Activated T-cell treated with anti-CD3 and anti-CD28 coated beads, Interleukin-2, amount 50 U/mL, for 4 hours (primary cell): ENCODE results near the gene DDX55. TPM values are rescaled to one million over a fixed set of nuclear protein-coding genes. Genes with fewer than 3 reads are reported as not detected.
"Not testable (repeated sequence)": the region's sequence is repeated elsewhere in the genome, so short reads cannot be mapped to it uniquely, and the experiment has no call there.

Source experiments
- ATAC-seq, 2 donors: fragments of 200-7000 bp; cut with Tn5 transposase; one replicate each; pipeline ENCODE4 v1.10.0; 2021
- DNase-seq: peaks from one replicate; pipeline ENCODE4 v3.0.0-alpha.2; 2020
- H3K27me3 Mint-ChIP-seq: one replicate; pipeline ENCODE4 v1.8.0; 2021; ENCODE audit warnings: low read depth, mixed read lengths
- H3K36me3 Mint-ChIP-seq: one replicate; pipeline ENCODE4 v1.8.0; 2022; ENCODE audit warnings: mixed read lengths; ENCODE audit not compliant: insufficient read depth
- H3K4me1 Mint-ChIP-seq: one replicate; pipeline ENCODE4 v1.8.0; 2021; ENCODE audit warnings: low read depth, mixed read lengths
- H3K4me3 Mint-ChIP-seq: one replicate; pipeline ENCODE4 v1.8.0; 2021; ENCODE audit warnings: mild to moderate bottlenecking, moderate library complexity, mixed read lengths
- H3K9me3 Mint-ChIP-seq: one replicate; pipeline ENCODE4 v1.8.0; 2021; ENCODE audit warnings: mixed read lengths
- total RNA-seq, 3 donors: library from RNA; stranded (reverse); gene quantifications; one replicate each; pipeline ENCODE4 v1.2.1, GENCODE V29; 2021

Gene DDX55
- total RNA-seq, 3 donors from 2014 or later: 69.2 to 75.7 (median 69.3) TPM

- H3K9me3 Mint-ChIP-seq: no peaks in the 10 kb centered on the region
- peaks cover 14% of the 10 kb centered on the region for H3K36me3 Mint-ChIP-seq
- H3K4me3 Mint-ChIP-seq: no peak overlapping the region
- DNase-seq (no peak), ATAC-seq (no peak)
- peaks cover 16% of the 10 kb centered on the region for H3K4me1 Mint-ChIP-seq
- no peaks in the 10 kb centered on the region for H3K27me3 Mint-ChIP-seq
Observed at GRCh38 chr12:123597100-123597499, 4.8 kb upstream of the DDX55 start.

- Mint-ChIP-seq H3K27me3 (no peaks in the 10 kb centered on the region), H3K9me3 (no peaks in the 10 kb centered on the region), H3K36me3 (peaks cover 18% of the 10 kb centered on the region), H3K4me3 (no peak overlapping the region), H3K4me1 (peaks cover 22% of the 10 kb centered on the region)
- DNase-seq (no peak), ATAC-seq (no peak)
Observed at GRCh38 chr12:123598522-123598921, 3.4 kb upstream of the DDX55 start.

DNA sequence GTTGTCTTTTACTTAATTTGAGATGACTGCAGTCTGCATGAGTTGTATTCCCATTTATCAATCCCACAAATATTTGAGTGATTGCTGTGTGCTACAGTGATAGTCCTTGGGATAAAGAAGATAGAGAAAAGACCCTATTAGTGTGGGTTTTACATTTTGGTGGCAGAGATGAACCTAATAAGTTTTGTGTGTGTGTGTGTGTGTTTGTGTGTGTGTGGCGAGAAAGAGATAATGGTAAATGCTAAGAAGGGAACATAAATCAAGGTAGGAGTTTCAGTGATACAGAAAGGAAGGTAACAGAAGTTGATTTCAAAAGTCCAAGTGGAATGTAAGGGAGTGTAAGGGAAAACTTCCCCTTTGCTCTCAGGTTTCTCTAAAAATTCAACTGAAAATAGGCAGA is 2.6 kb upstream of the DDX55 start:
- H3K36me3 Mint-ChIP-seq: peaks cover 19% of the 10 kb centered on the region
- no peak for DNase-seq

GRCh38 chr12:123599721-123600120 is 2.2 kb upstream of the DDX55 start:
- DNase-seq: no peak
- no peak for ATAC-seq
- Mint-ChIP-seq H3K27me3 (no peaks in the 10 kb centered on the region), H3K4me3 (peak overlapping the region; percentile 65), H3K9me3 (no peaks in the 10 kb centered on the region), H3K36me3 (peaks cover 21% of the 10 kb centered on the region), H3K4me1 (peaks cover 30% of the 10 kb centered on the region)

More for the DNA sequence above, 2.6 kb upstream of the DDX55 start:
- H3K4me1 Mint-ChIP-seq: peaks cover 28% of the 10 kb centered on the region
- ATAC-seq: no peak
- peak overlapping the region; percentile 65 for H3K4me3 Mint-ChIP-seq
- H3K27me3 Mint-ChIP-seq: no peaks in the 10 kb centered on the region
- no peaks in the 10 kb centered on the region for H3K9me3 Mint-ChIP-seq

DNA sequence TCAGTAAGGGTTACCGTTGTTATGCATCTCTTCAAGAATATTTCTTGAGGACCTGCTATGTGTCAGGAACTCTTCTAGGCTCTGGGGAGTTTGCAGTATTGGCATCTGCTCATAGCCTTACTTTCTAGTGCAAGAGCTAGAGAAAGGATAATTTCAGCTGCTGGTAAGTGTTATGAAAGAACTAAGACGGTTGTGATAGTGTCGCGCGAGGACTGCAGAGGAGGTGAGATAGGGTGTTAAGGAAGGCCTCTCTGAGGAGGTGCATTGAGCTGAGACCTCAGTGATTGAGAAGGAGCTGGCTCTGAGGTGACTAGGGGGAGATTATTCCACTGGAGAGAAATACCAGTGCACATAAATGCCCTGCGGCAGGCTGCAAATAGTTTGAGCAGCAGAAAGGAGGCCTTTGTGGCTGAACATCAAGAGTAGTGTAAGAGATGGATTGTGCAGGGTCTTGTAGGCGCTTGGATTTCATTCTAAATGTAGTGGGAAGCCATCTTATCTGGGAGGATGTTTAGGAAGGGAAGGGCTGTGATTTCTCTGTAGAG is 824 bp downstream of the DDX55 start:
- H3K4me3 Mint-ChIP-seq: peak overlapping the region; percentile 84
- peaks cover 22% of the 10 kb centered on the region for H3K36me3 Mint-ChIP-seq
- peaks cover 25% of the 10 kb centered on the region for H3K4me1 Mint-ChIP-seq
- no peak for DNase-seq
- H3K27me3 Mint-ChIP-seq: no peaks in the 10 kb centered on the region
- ATAC-seq: peak; percentile 15
- H3K9me3 Mint-ChIP-seq: no peaks in the 10 kb centered on the region

DNA sequence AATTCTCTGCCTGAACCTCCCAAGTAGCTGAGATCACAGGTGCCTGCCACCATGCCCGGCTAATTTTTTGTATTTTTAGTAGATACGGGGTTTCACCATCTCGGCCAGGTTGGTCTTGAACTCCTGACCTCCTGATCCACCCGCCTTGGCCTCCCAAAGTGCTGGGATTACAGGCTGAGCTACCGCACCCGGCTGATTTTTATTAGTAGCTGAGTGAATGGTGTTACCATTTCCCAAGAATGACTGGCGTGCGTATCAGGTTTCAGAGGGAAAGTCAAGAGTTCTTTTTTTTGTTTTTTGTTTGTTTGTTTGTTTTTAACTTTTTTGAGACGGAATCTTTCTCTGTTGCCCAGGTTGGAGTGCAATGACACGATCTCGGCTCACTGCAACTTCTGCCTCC is 1.6 kb downstream of the DDX55 start:
- not testable (repeated sequence) for ATAC-seq
- peak overlapping the region; percentile 84 for H3K4me3 Mint-ChIP-seq

DNA sequence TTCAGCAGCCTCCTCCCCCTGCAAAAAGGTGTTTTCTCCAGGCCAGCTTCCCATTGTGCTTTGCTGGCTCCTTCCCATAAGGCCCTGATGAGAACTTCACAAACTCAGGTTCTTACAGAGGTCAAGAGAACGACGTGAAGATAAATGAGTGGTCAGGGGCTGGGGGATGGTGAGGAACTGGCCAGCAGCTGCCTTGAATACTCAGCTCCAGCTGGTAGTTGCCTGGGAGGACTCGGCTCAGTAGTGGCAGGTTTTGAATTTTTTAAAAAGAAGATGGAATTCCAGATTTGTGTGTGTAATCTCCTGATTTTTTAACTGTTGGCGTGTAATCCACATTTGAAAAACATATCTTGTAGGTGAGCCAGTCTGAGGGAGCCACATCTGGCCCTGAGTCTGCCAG is 5.9 kb downstream of the DDX55 start:
- peaks cover 44% of the 10 kb centered on the region for H3K36me3 Mint-ChIP-seq
- H3K9me3 Mint-ChIP-seq: no peaks in the 10 kb centered on the region
- peaks cover 16% of the 10 kb centered on the region for H3K4me1 Mint-ChIP-seq
- no peak overlapping the region for H3K4me3 Mint-ChIP-seq
- H3K27me3 Mint-ChIP-seq: no peaks in the 10 kb centered on the region
- DNase-seq (no peak), ATAC-seq (no peak)

More for the DNA sequence above, 1.6 kb downstream of the DDX55 start:
- H3K9me3 Mint-ChIP-seq, DNase-seq, H3K27me3 Mint-ChIP-seq: not testable (repeated sequence)
- Mint-ChIP-seq H3K4me1 (peaks cover 25% of the 10 kb centered on the region), H3K36me3 (peaks cover 30% of the 10 kb centered on the region)

- Mint-ChIP-seq H3K4me3 (no peak overlapping the region), H3K27me3 (no peaks in the 10 kb centered on the region), H3K4me1 (peaks cover 11% of the 10 kb centered on the region), H3K9me3 (no peaks in the 10 kb centered on the region), H3K36me3 (peaks cover 44% of the 10 kb centered on the region)
- DNase-seq: no peak
- ATAC-seq: no peak
Observed at GRCh38 chr12:123608182-123608581, 6.3 kb downstream of the DDX55 start.

GRCh38 chr12:123614110-123614509 is 12.2 kb downstream of the DDX55 start:
- no peak for ATAC-seq
- Mint-ChIP-seq H3K9me3 (no peaks in the 10 kb centered on the region), H3K36me3 (peaks cover 51% of the 10 kb centered on the region), H3K27me3 (no peaks in the 10 kb centered on the region), H3K4me1 (peaks cover 4% of the 10 kb centered on the region), H3K4me3 (no peak overlapping the region)
- DNase-seq: no peak

DNA sequence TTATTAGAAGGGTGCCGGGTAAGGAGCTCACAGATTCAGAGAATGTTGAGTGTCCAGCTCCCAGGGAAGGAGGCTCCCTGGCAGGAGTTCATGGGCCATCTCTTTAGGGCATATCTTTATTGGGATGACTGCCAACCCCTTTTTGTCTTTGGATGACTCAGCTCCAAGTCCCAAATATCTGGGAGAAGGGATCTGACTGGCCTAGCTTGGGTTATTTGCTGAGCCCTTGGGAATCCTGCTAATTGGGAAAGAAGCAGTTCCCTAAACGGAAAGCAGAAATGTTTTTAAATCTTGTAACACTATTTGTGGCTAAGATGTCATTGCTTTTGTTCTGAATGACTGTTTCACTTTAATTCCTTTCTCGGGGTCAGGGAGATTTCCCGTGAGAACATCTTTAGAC is 12.6 kb downstream of the DDX55 start:
- H3K36me3 Mint-ChIP-seq: peaks cover 55% of the 10 kb centered on the region

GRCh38 chr12:123617144-123617543 is 15.2 kb downstream of the DDX55 start:
- no peak for ATAC-seq
- H3K4me3 Mint-ChIP-seq: no peak overlapping the region
- H3K4me1 Mint-ChIP-seq: peaks cover 4% of the 10 kb centered on the region
- DNase-seq: no peak
- H3K36me3 Mint-ChIP-seq: peaks cover 67% of the 10 kb centered on the region
- no peaks in the 10 kb centered on the region for H3K27me3 Mint-ChIP-seq
- H3K9me3 Mint-ChIP-seq: no peaks in the 10 kb centered on the region

More for the DNA sequence above, 12.6 kb downstream of the DDX55 start:
- H3K27me3 Mint-ChIP-seq: no peaks in the 10 kb centered on the region
- no peak for DNase-seq
- no peak for ATAC-seq
- H3K4me1 Mint-ChIP-seq: peaks cover 4% of the 10 kb centered on the region
- no peaks in the 10 kb centered on the region for H3K9me3 Mint-ChIP-seq
- no peak overlapping the region for H3K4me3 Mint-ChIP-seq

DNA sequence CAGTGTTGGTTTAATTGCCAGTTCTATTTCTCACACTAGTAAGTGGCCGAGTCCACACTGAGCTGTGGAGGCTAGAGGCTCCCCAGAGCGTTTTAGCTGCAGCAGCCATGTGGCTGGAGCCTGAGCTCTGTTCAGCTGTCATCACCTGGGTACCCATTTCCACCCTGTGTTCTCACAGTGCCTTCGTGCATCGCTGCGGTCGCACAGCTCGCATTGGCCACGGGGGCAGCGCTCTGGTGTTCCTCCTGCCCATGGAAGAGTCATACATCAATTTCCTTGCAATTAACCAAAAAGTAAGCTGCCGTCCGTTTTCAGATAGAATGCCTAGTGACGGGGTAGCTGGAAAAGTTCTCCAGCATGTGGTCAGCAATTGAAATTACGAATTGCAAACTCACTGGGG is 15.7 kb downstream of the DDX55 start:
- DNase-seq (no peak), ATAC-seq (no peak)
- no peaks in the 10 kb centered on the region for H3K27me3 Mint-ChIP-seq
- H3K4me1 Mint-ChIP-seq: peaks cover 4% of the 10 kb centered on the region
- peaks cover 64% of the 10 kb centered on the region for H3K36me3 Mint-ChIP-seq
- H3K9me3 Mint-ChIP-seq: no peaks in the 10 kb centered on the region
- H3K4me3 Mint-ChIP-seq: no peak overlapping the region

DNA sequence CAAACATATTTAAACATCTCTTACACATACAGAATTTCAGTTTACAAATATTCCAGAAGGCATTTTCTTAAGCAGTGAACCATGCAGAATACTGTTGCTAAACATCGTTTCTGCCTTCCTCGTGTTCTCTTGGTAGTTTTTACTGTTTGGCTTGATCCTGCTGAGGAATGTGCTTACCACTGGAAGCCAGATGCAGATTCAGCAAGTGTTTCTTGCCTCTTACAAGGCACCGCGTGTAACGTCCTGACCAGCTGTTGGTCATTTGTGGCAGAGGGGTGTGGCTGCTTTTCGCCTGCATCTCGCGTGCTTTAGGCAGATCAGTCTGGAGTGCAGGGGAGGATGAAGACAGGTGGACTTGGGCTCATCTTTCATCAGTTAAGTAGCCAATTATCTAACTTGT is 19.2 kb downstream of the DDX55 start:
- H3K36me3 Mint-ChIP-seq: peaks cover 59% of the 10 kb centered on the region
- DNase-seq (no peak), ATAC-seq (no peak)
- H3K9me3 Mint-ChIP-seq: no peaks in the 10 kb centered on the region
- peaks cover 4% of the 10 kb centered on the region for H3K4me1 Mint-ChIP-seq
- no peaks in the 10 kb centered on the region for H3K27me3 Mint-ChIP-seq
- H3K4me3 Mint-ChIP-seq: no peak overlapping the region

DNA sequence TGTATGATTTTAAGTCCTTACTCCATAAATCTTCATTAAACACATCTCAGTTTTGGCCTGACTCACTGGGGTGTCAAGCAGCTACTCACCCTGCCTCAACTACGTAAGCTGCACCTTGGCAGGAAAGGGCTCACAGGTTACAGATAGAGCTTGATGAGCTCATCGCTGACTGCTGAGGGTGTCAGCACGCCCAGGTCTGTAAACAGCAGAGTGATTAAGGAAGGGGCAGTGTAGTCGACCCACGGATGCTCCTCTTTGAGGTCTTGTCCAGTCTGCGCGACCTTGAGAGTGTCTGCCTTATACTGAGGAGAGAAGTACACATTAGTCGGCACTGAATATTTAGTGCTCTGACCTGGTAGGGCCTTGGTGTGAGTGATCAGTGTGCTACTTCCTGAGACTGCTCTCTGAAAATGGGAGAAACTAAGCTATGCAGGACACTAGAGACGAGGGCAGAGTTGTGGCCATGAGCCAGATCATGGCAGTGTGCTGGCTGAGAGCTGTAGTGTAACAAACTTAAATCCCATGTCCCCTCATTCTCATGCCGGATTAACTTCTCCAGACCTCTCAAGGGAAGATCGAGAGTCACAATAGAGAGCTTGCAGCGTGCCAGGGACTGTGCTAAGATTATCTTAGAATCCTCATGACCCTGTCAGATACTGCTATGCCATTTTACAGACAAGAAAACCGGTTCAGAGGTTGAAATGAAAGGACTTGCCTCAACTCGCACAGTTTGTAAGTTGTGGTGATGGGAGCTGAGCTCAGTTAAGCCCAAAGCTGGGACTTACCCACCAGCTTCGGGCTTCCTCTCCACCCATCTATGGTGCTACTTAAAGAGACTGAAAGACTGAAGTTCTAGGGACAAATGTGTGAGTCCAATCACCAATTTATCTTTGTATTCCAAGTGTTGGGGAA is 20.0 kb downstream of the DDX55 start:
- Mint-ChIP-seq H3K36me3 (peaks cover 59% of the 10 kb centered on the region), H3K4me3 (no peak overlapping the region), H3K4me1 (peaks cover 4% of the 10 kb centered on the region), H3K9me3 (no peaks in the 10 kb centered on the region), H3K27me3 (no peaks in the 10 kb centered on the region)
- peak; percentile 55 to 59 for ATAC-seq
- DNase-seq: no peak
